Measurements from ENCODE around the gene BAIAP3. TPM values are rescaled to one million over a fixed set of nuclear protein-coding genes. Genes with fewer than 3 reads are reported as not detected.
"Not testable (repeated sequence)": the region's sequence is repeated elsewhere in the genome, so short reads cannot be mapped to it uniquely, and the experiment has no call there.

The BAIAP3 gene
- polyA plus RNA-seq, 1 donor from 2014 or later = 65.2 TPM

DNA sequence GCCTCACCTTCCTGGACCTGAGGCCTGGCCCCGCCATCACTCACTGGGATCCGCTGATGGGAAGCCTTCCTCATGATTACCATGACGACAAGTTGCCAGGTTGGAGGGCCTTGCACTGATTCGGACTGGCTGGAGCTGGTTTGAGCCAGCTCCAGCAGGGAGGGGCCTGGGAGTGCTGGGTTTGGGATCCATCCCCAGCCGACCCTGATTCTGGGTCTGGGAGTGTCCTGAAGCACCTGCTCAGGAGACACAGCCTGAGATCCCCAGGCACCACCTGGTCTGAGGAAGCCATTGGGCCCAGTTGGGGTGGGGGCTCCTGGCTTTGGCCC lies 5.9 kb upstream of the BAIAP3 start:
- Histone ChIP-seq H3K9ac (ENCODE audit: low read length) (no peak overlapping the region), H3K79me2 (replicated peaks; ENCODE audit: insufficient read depth, low read length) (no peaks in the 10 kb centered on the region), H3K27ac (ENCODE audit: low read length) (no peak overlapping the region), H3K9me3 (ENCODE audit: low read length) (no peaks in the 10 kb centered on the region), H3K4me2 (ENCODE audit: low read length) (no peak overlapping the region), H3K9me2 (ENCODE audit: insufficient read depth, low read length) (no peaks in the 10 kb centered on the region), H4K20me1 (ENCODE audit: insufficient read depth) (no peaks in the 10 kb centered on the region), H3F3A (ENCODE audit: insufficient read depth, low read length, poor library complexity, severe bottlenecking) (no peaks in the 10 kb centered on the region), H3K27me3 (ENCODE audit: insufficient read depth, low read depth, low read length) (peaks cover 15% of the 10 kb centered on the region), H2AFZ (ENCODE audit: low read depth, low read length) (no peak overlapping the region), H3K4me3 (ENCODE audit: low read length) (no peak overlapping the region), H3K36me3 (ENCODE audit: insufficient read depth, low read length) (no peaks in the 10 kb centered on the region)
- TF ChIP-seq POLR2AphosphoS5 (IDR thresholded peaks at IDR 0.05) (no peak), EP300 (conservative IDR thresholded peaks at IDR 0.05; ENCODE audit: poor library complexity, severe bottlenecking) (no peak), EZH2 (IDR thresholded peaks at IDR 0.05; ENCODE audit: borderline replicate concordance, insufficient read depth, low read length, poor library complexity, severe bottlenecking) (no peak), MXI1 (conservative IDR thresholded peaks at IDR 0.05; ENCODE audit: poor library complexity, severe bottlenecking) (no peak)

DNA sequence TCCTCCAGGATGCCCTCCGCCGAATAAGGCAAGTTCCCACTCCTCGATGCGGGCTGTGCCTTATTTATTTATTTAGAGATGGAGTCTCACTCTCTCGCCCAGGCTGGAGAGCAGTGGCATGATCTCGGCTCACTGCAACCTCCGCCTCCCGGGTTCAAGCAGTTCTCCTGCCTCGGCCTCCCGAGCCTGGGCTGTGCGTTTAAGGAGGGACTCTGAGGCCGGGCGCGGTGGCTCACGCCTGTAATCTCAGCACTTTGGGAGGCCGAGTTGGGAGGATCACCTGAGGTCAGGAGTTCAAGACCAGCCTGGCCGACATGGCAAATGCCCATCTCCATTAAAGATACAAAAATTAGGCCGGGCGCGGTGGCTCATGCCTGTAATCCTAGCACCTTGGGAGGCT lies 5.3 kb upstream of the BAIAP3 start:
- H2AFZ ChIP-seq (ENCODE audit: low read depth, low read length); H3K4me2 ChIP-seq (ENCODE audit: low read length); H3K4me3 ChIP-seq (ENCODE audit: low read length); H3K79me2 ChIP-seq (replicated peaks; ENCODE audit: insufficient read depth, low read length); H3F3A ChIP-seq (ENCODE audit: insufficient read depth, low read length, poor library complexity, severe bottlenecking); H3K9ac ChIP-seq (ENCODE audit: low read length); H3K36me3 ChIP-seq (ENCODE audit: insufficient read depth, low read length); H3K9me3 ChIP-seq (ENCODE audit: low read length); H3K27ac ChIP-seq (ENCODE audit: low read length); H4K20me1 ChIP-seq (ENCODE audit: insufficient read depth); H3K9me2 ChIP-seq (ENCODE audit: insufficient read depth, low read length): not testable (repeated sequence)
- peaks cover 20% of the 10 kb centered on the region for H3K27me3 ChIP-seq (ENCODE audit: insufficient read depth, low read depth, low read length)

DNA sequence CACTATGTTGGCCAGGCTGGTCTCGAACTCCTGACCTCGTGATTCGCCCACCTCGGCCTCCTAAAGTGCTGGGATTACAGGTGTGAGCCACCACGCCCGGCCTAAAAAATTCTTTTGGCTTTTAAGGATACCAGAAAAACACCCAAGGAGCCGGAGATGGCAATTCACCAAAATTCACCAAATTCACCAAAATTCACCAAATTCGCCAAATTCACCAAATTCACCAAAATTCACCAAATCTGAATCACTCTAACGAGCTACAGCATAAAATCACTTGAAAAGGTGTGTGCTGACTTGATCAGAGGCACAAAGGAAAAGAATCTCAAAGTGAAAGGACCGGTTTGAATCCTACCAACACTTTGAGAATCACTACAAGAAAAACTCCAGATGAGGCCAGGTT lies 4.5 kb upstream of the BAIAP3 start:
- H3K9me2 ChIP-seq (ENCODE audit: insufficient read depth, low read length); H3K9me3 ChIP-seq (ENCODE audit: low read length); H3K36me3 ChIP-seq (ENCODE audit: insufficient read depth, low read length); H3K9ac ChIP-seq (ENCODE audit: low read length); H3F3A ChIP-seq (ENCODE audit: insufficient read depth, low read length, poor library complexity, severe bottlenecking); H3K4me2 ChIP-seq (ENCODE audit: low read length); H3K27ac ChIP-seq (ENCODE audit: low read length); H3K4me3 ChIP-seq (ENCODE audit: low read length); H4K20me1 ChIP-seq (ENCODE audit: insufficient read depth); H2AFZ ChIP-seq (ENCODE audit: low read depth, low read length); H3K79me2 ChIP-seq (replicated peaks; ENCODE audit: insufficient read depth, low read length): not testable (repeated sequence)
- H3K27me3 ChIP-seq (ENCODE audit: insufficient read depth, low read depth, low read length) = peaks cover 25% of the 10 kb centered on the region

DNA sequence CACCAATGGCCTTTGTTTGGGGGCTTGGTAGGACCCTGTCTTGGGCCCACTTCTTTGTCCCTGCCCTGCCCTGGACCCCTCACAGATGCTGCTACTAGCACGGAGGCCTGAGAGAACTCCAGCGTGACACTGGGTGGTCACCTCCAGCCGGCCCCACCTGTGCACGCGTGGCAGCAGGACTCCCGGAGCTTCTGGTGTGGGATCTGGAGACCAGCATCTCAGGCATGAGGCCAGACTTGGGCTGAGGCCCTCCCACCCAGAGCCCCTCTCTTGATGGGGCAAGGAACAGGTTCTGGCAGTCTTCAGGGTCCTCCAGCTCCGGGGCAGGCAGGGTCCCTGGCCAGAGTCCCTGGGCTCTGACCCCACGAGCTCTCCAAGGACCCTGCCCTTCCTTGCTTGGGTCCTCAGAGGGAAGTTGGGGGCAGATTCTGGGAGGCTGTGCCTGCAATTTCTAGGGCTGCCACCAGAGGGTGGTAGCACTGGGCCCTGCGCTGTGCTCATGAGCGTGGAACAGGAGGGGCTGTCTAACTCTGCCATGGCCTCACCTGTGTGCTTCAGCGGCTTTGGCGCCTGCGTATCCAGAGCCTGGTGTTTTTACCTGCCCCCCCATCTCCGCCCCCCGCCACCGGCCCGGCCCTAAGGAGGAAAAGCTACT lies 3.1 kb upstream of the BAIAP3 start:
- Histone ChIP-seq H3F3A (ENCODE audit: insufficient read depth, low read length, poor library complexity, severe bottlenecking) (no peaks in the 10 kb centered on the region), H3K27ac (ENCODE audit: low read length) (no peak overlapping the region), H3K9ac (ENCODE audit: low read length) (no peak overlapping the region), H3K4me3 (ENCODE audit: low read length) (no peak overlapping the region), H3K9me2 (ENCODE audit: insufficient read depth, low read length) (no peaks in the 10 kb centered on the region), H3K36me3 (ENCODE audit: insufficient read depth, low read length) (no peaks in the 10 kb centered on the region), H3K79me2 (replicated peaks; ENCODE audit: insufficient read depth, low read length) (peaks cover 5% of the 10 kb centered on the region), H2AFZ (ENCODE audit: low read depth, low read length) (no peak overlapping the region), H3K4me2 (ENCODE audit: low read length) (no peak overlapping the region), H3K9me3 (ENCODE audit: low read length) (no peaks in the 10 kb centered on the region), H3K27me3 (ENCODE audit: insufficient read depth, low read depth, low read length) (peaks cover 33% of the 10 kb centered on the region), H4K20me1 (ENCODE audit: insufficient read depth) (no peaks in the 10 kb centered on the region)
- TF ChIP-seq EZH2 (IDR thresholded peaks at IDR 0.05; ENCODE audit: borderline replicate concordance, insufficient read depth, low read length, poor library complexity, severe bottlenecking) (no peak), TAF1 (IDR thresholded peaks at IDR 0.05; ENCODE audit: low read depth) (no peak), SMC3 (conservative IDR thresholded peaks at IDR 0.05; ENCODE audit: poor library complexity) (no peak)
- TF ChIP-seq, protein P1, sequence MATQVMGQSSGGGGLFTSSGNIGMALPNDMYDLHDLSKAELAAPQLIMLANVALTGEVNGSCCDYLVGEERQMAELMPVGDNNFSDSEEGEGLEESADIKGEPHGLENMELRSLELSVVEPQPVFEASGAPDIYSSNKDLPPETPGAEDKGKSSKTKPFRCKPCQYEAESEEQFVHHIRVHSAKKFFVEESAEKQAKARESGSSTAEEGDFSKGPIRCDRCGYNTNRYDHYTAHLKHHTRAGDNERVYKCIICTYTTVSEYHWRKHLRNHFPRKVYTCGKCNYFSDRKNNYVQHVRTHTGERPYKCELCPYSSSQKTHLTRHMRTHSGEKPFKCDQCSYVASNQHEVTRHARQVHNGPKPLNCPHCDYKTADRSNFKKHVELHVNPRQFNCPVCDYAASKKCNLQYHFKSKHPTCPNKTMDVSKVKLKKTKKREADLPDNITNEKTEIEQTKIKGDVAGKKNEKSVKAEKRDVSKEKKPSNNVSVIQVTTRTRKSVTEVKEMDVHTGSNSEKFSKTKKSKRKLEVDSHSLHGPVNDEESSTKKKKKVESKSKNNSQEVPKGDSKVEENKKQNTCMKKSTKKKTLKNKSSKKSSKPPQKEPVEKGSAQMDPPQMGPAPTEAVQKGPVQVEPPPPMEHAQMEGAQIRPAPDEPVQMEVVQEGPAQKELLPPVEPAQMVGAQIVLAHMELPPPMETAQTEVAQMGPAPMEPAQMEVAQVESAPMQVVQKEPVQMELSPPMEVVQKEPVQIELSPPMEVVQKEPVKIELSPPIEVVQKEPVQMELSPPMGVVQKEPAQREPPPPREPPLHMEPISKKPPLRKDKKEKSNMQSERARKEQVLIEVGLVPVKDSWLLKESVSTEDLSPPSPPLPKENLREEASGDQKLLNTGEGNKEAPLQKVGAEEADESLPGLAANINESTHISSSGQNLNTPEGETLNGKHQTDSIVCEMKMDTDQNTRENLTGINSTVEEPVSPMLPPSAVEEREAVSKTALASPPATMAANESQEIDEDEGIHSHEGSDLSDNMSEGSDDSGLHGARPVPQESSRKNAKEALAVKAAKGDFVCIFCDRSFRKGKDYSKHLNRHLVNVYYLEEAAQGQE (IDR thresholded peaks at IDR 0.05; ENCODE audit: borderline replicate concordance) = no peak
- TF ChIP-seq, protein P2, sequence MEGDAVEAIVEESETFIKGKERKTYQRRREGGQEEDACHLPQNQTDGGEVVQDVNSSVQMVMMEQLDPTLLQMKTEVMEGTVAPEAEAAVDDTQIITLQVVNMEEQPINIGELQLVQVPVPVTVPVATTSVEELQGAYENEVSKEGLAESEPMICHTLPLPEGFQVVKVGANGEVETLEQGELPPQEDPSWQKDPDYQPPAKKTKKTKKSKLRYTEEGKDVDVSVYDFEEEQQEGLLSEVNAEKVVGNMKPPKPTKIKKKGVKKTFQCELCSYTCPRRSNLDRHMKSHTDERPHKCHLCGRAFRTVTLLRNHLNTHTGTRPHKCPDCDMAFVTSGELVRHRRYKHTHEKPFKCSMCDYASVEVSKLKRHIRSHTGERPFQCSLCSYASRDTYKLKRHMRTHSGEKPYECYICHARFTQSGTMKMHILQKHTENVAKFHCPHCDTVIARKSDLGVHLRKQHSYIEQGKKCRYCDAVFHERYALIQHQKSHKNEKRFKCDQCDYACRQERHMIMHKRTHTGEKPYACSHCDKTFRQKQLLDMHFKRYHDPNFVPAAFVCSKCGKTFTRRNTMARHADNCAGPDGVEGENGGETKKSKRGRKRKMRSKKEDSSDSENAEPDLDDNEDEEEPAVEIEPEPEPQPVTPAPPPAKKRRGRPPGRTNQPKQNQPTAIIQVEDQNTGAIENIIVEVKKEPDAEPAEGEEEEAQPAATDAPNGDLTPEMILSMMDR (IDR thresholded peaks at IDR 0.05; ENCODE audit: poor library complexity, severe bottlenecking) = peak; percentile 31

Data from neural cell (in vitro differentiated cells).